SK-N-SH (cell line): ENCODE data around the gene AP3S2. TPM values are rescaled to one million over a fixed set of nuclear protein-coding genes. Genes with fewer than 3 reads are reported as not detected.

ENCODE experiments used
- CTCF ChIA-PET: fragments of 300-600, 350-600 bp; formaldehyde crosslinking; extraction: SDS; loops from one replicate; lab custom pipeline; 2021; lab: Yijun Ruan, JAX
- POLR2A ChIA-PET: fragments of 350-600 bp; sonication (Branson Sonifier 250); formaldehyde crosslinking; extraction: SDS; loops from one replicate; lab custom pipeline; 2020; ENCODE audit warnings: antibody characterized with exemption, inconsistent platforms; lab: Yijun Ruan, JAX
- DNase-seq: peaks from one replicate; pipeline ENCODE4 v3.0.0; 2012
- H2AFZ ChIP-seq: fragments of 200-600 bp; sonication (generic); 2 replicates; pipeline ENCODE4 v1.8.1; 2016; ENCODE audit warnings: antibody characterized with exemption, mild to moderate bottlenecking, low read depth
- H3F3A ChIP-seq: fragments of 200-600 bp; sonication (generic); replicated peaks from 2 replicates; pipeline ENCODE3; 2016; ENCODE audit warnings: antibody characterized with exemption, mild to moderate bottlenecking; ENCODE audit not compliant: insufficient read depth
- H3K27ac ChIP-seq, 2 experiments: fragments of 200-500 bp in 1 of 2; fragments of 200-600 bp in 1 of 2; sonication (Bioruptor generic) in 1 of 2; sonication (generic), shearing (Covaris generic) in 1 of 2; 2 replicates each; pipeline versions ENCODE4 v1.5.1 to v1.6.1; 2014 to 2016; ENCODE audit warnings: low read depth in 2 of 2, inconsistent platforms in 1 of 2, low read length in 1 of 2, mild to moderate bottlenecking in 1 of 2, mixed read lengths in 1 of 2
- H3K27me3 ChIP-seq: fragments of 200-600 bp; sonication (generic), shearing (Covaris generic); 2 replicates; pipeline ENCODE4 v1.6.1; 2016; ENCODE audit warnings: mixed run types; ENCODE audit not compliant: insufficient read depth
- H3K36me3 ChIP-seq, 2 experiments: fragments of 200-500 bp in 1 of 2; fragments of 200-600 bp in 1 of 2; sonication (Bioruptor generic) in 1 of 2; sonication (generic) in 1 of 2; replicated peaks in 1 of 2; 2 replicates each; pipeline versions ENCODE3 to v1.5.1; 2014 to 2016; ENCODE audit warnings: low read length in 1 of 2, mild to moderate bottlenecking in 1 of 2; ENCODE audit not compliant: insufficient read depth in 2 of 2, control insufficient read depth in 1 of 2
- H3K4me1 ChIP-seq, 2 experiments: fragments of 200-500 bp in 1 of 2; fragments of 200-600 bp in 1 of 2; sonication (Bioruptor generic) in 1 of 2; sonication (generic), shearing (Covaris generic) in 1 of 2; 2 replicates each; pipeline versions ENCODE4 v1.5.1 to v1.6.1; 2014 to 2016; ENCODE audit warnings: low read depth in 1 of 2, low read length in 1 of 2, mixed run types in 1 of 2; ENCODE audit not compliant: insufficient read depth in 2 of 2, control insufficient read depth in 1 of 2
- H3K4me2 ChIP-seq: fragments of 200-600 bp; sonication (generic), shearing (Covaris generic); 2 replicates; pipeline ENCODE4 v1.6.1; 2017; ENCODE audit warnings: mixed run types
- H3K4me3 ChIP-seq, 2 experiments: fragments of 200-500 bp in 1 of 2; fragments of 200-600 bp in 1 of 2; sonication (Bioruptor generic) in 1 of 2; sonication (generic), shearing (Covaris generic) in 1 of 2; 2 replicates each; pipeline versions ENCODE4 v1.5.1 to v1.8.1; 2014 to 2016; ENCODE audit warnings: low read depth in 2 of 2, inconsistent platforms in 1 of 2, low read length in 1 of 2, mild to moderate bottlenecking in 1 of 2, mixed read lengths in 1 of 2, moderate library complexity in 1 of 2
- H3K79me2 ChIP-seq: fragments of 200-600 bp; sonication (generic); 2 replicates; pipeline ENCODE4 v1.8.1; 2017; ENCODE audit warnings: mild to moderate bottlenecking; ENCODE audit not compliant: insufficient read depth
- H3K9ac ChIP-seq: fragments of 200-600 bp; sonication (generic); 2 replicates; pipeline ENCODE4 v1.6.1; 2017; ENCODE audit warnings: mixed run types
- H3K9me2 ChIP-seq: fragments of 200-600 bp; sonication (generic); 2 replicates; pipeline ENCODE4 v1.6.1; 2017; ENCODE audit warnings: mixed run types
- H3K9me3 ChIP-seq: fragments of 200-600 bp; sonication (generic); 2 replicates; pipeline ENCODE4 v1.6.1; 2017; ENCODE audit warnings: mixed run types, mild to moderate bottlenecking, moderate library complexity
- H4K20me1 ChIP-seq: fragments of 200-600 bp; sonication (generic); 2 replicates; pipeline ENCODE4 v1.6.1; 2017; ENCODE audit warnings: mild to moderate bottlenecking, mixed run types; ENCODE audit not compliant: insufficient read depth
- CHD2 ChIP-seq: fragments of 150-350 bp; IDR thresholded peaks from 2 replicates; pipeline ENCODE4 v1.6.1; 2018; ENCODE audit warnings: low read length; ENCODE audit not compliant: partially characterized antibody
- CTCF ChIP-seq: fragments of 200-600 bp; sonication (generic); IDR thresholded peaks from 2 replicates; pipeline ENCODE4 v1.6.1; 2017; ENCODE audit warnings: antibody characterized with exemption, mild to moderate bottlenecking, moderate library complexity
- EP300 ChIP-seq, 2 experiments: IDR thresholded peaks; 2 replicates each; pipeline versions ENCODE4 v1.4.0 to v1.6.1; 2012; ENCODE audit warnings: borderline replicate concordance in 1 of 2, low read depth in 1 of 2, low read length in 1 of 2
- FOXJ3 ChIP-seq: sonication (generic); formaldehyde crosslinking; IDR thresholded peaks from 2 replicates; pipeline ENCODE4 v1.5.1; 2020; ENCODE audit warnings: mild to moderate bottlenecking, missing genetic modification reagents
- GABPA ChIP-seq: IDR thresholded peaks from 2 replicates; pipeline ENCODE4 v1.4.0; 2012; ENCODE audit warnings: low read depth, mild to moderate bottlenecking
- JUND ChIP-seq: IDR thresholded peaks from 2 replicates; pipeline ENCODE4 v1.4.0; 2012
- MEF2A ChIP-seq: IDR thresholded peaks from 2 replicates; pipeline ENCODE4 v1.4.0; 2012; ENCODE audit warnings: low read depth, borderline replicate concordance
- NFIC ChIP-seq: IDR thresholded peaks from 2 replicates; pipeline ENCODE4 v1.4.0; 2012; ENCODE audit warnings: borderline replicate concordance
- REST ChIP-seq: IDR thresholded peaks from 2 replicates; pipeline ENCODE4 v1.6.1; 2012; ENCODE audit warnings: mild to moderate bottlenecking, low read depth, low read length, moderate library complexity
- SIN3A ChIP-seq: IDR thresholded peaks from 2 replicates; pipeline ENCODE4 v1.6.1; 2012; ENCODE audit warnings: low read depth, mild to moderate bottlenecking, low read length, moderate library complexity, borderline replicate concordance
- TAF1 ChIP-seq: IDR thresholded peaks from 2 replicates; pipeline ENCODE4 v1.6.1; 2012; ENCODE audit warnings: low read depth, mild to moderate bottlenecking, low read length, moderate library complexity, borderline replicate concordance
- TCF12 ChIP-seq: IDR thresholded peaks from 2 replicates; pipeline ENCODE4 v1.4.0; 2012
- YY1 ChIP-seq: IDR thresholded peaks from 2 replicates; pipeline ENCODE4 v1.4.0; 2012; ENCODE audit warnings: low read depth, mild to moderate bottlenecking
- WGBS: methylation state at CpG from one replicate; pipeline ENCODE4 v1.1.6; 2017; ENCODE audit warnings: low lambda C conversion rate; 5-methylcytosine and 5-hydroxymethylcytosine counted together
- polyA plus RNA-seq, 3 experiments: library from polyadenylated mRNA; depleted of rRNA; stranded (reverse); fragments of >200 nt; gene quantifications; 2 replicates each; pipeline ENCODE4 v1.2.3, GENCODE V29; 2012
- TF ChIP-seq, protein P1 (sequence below): IDR thresholded peaks from 2 replicates; pipeline ENCODE4 v1.4.0; 2012; ENCODE audit warnings: low read depth
- TF ChIP-seq, protein P2 (sequence below): fragments of 150-350 bp; IDR thresholded peaks from 2 replicates; pipeline ENCODE4 v1.6.1; 2017; ENCODE audit warnings: antibody characterized with exemption, low read length, low read depth, borderline replicate concordance
- TF ChIP-seq, protein P3 (sequence below): IDR thresholded peaks from 2 replicates; pipeline ENCODE4 v1.4.0; 2012; ENCODE audit warnings: low read depth, borderline replicate concordance

AP3S2 gene
- polyA plus RNA-seq, 1 of the 3 experiments (the other 2 are of a cell fraction): 11.9 TPM

DNA sequence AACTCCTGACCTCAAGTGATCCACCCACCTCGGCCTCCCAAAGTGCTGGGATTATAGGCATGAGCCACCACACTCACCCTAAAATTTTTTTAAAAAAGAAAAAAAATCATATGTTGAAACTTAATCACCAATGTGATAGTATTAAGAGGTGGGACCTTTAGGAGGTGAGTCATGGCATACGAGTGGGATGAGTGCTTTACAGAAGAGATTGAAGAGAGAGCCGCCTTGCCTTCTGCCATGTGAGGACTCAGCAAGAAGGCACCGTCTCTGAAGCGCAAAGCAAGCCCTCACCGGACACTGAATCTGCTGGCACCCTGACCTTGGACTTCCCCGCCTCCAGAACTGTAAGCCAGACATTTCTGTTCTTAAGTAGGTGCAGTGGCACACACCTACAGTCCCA lies 13.5 kb upstream of the AP3S2 start:
- no peaks in the 10 kb centered on the region for H3F3A ChIP-seq
- TF ChIP-seq REST (no peak), CTCF (no peak)
- TF ChIP-seq, all 33 proteins: peak for 0
- WGBS: 89% methylated on average over 6 of the region's 7 CpGs
- H3K4me3 ChIP-seq: no peak overlapping the region
- peaks cover 0 to 4% of the 10 kb centered on the region in 2 experiments; a peak in 1 of 4 replicates for H3K4me1 ChIP-seq
- no peaks in the 10 kb centered on the region for H4K20me1 ChIP-seq
- no peak for DNase-seq
- ChIA-PET CTCF (no interaction called here), POLR2A (no interaction called here)
- no peaks in the 10 kb centered on the region for H3K9me3 ChIP-seq
- H3K9me2 ChIP-seq: no peaks in the 10 kb centered on the region
- H3K36me3 ChIP-seq: peaks cover 0 to 9% of the 10 kb centered on the region in 2 experiments
- H3K27ac ChIP-seq: no peak overlapping the region
- no peak overlapping the region for H2AFZ ChIP-seq
- no peaks in the 10 kb centered on the region for H3K27me3 ChIP-seq
- H3K4me2 ChIP-seq: no peak overlapping the region
- H3K79me2 ChIP-seq: peaks cover 3% of the 10 kb centered on the region; the same call in 1 of the 2 replicates
- no peak overlapping the region for H3K9ac ChIP-seq

DNA sequence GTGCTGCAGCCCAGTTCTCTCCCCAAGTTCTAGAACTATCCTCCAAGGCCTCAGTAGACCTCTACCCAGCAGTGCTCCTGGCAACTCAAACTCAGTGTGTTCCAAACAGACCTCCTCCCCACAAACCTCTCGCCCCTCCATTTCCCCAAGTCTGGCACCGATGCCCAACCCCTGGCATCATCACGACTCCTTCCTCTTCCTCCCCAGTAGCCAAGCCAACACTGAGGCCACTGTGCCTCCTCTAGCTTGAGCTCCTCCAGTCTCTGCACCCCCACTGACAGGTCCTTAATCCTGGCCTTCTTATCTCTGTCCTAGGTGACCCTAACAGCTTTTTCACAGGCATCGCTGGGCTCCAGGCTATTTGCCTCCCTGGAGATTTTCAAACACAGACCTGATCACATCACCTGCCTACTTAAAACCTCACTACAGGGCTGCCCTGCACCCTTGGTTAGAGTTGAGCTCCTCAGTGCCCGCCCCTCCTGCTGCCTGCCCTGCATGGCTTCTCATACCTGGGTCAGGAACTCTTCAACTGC lies 12.1 kb upstream of the AP3S2 start:
- POLR2A ChIA-PET: no interaction called here
- TF ChIP-seq MEF2A (no peak), SIN3A (no peak), REST (no peak), YY1 (no peak), GABPA (no peak), EP300 (IDR thresholded peaks at IDR 0.05; ENCODE audit: borderline replicate concordance in 1 of 2, low read depth in 1 of 2, low read length in 1 of 2) (no peak), FOXJ3 (no peak), JUND (no peak), NFIC (no peak), TAF1 (no peak), CHD2 (no peak), TCF12 (no peak)
- TF ChIP-seq, protein P1, sequence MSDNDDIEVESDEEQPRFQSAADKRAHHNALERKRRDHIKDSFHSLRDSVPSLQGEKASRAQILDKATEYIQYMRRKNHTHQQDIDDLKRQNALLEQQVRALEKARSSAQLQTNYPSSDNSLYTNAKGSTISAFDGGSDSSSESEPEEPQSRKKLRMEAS: no peak
- TF ChIP-seq, protein P2, sequence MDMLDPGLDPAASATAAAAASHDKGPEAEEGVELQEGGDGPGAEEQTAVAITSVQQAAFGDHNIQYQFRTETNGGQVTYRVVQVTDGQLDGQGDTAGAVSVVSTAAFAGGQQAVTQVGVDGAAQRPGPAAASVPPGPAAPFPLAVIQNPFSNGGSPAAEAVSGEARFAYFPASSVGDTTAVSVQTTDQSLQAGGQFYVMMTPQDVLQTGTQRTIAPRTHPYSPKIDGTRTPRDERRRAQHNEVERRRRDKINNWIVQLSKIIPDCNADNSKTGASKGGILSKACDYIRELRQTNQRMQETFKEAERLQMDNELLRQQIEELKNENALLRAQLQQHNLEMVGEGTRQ: no peak
- TF ChIP-seq, protein P3, sequence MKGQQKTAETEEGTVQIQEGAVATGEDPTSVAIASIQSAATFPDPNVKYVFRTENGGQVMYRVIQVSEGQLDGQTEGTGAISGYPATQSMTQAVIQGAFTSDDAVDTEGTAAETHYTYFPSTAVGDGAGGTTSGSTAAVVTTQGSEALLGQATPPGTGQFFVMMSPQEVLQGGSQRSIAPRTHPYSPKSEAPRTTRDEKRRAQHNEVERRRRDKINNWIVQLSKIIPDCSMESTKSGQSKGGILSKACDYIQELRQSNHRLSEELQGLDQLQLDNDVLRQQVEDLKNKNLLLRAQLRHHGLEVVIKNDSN: no peak

More for the DNA sequence above, 12.1 kb upstream of the AP3S2 start:
- no peaks in the 10 kb centered on the region for H4K20me1 ChIP-seq
- no peaks in the 10 kb centered on the region for H3K27me3 ChIP-seq
- no peak for DNase-seq
- WGBS: 95% methylated on average over 4 of the region's 5 CpGs
- no peaks in the 10 kb centered on the region for H3K9me3 ChIP-seq
- no peaks in the 10 kb centered on the region for H3K79me2 ChIP-seq
- H3K4me2 ChIP-seq: no peak overlapping the region
- H3K36me3 ChIP-seq: peaks cover 0 to 9% of the 10 kb centered on the region in 2 experiments
- no peak overlapping the region for H3K27ac ChIP-seq
- H2AFZ ChIP-seq: no peak overlapping the region
- H3F3A ChIP-seq: no peaks in the 10 kb centered on the region
- no peak overlapping the region for H3K4me3 ChIP-seq
- H3K9ac ChIP-seq: no peak overlapping the region
- H3K9me2 ChIP-seq: no peaks in the 10 kb centered on the region
- H3K4me1 ChIP-seq: peaks cover 0 to 4% of the 10 kb centered on the region in 2 experiments; a peak in 1 of 4 replicates
- CTCF ChIA-PET: no interaction called here
